T-cell (primary cell): ENCODE results near the gene REG1B. TPM values are rescaled to one million over a fixed set of nuclear protein-coding genes. Genes with fewer than 3 reads are reported as not detected.

Experiments used
- ATAC-seq, 4 experiments: fragments of 200-7000 bp in 3 of 4; fragments of 150-1000 bp in 1 of 4; cut with Tn5 transposase; replicated peaks in 1 of 4; 1 replicate in 3 of 4; 2 replicates in 1 of 4; pipeline ENCODE4 v1.10.0; 2021; ENCODE audit warnings: moderate library complexity in 3 of 4, mild to moderate bottlenecking in 2 of 4, moderate number of reproducible peaks in 1 of 4
- CTCF ChIA-PET, 2 donors: fragments of 300-600 bp; sonication (Branson Sonifier 250); formaldehyde crosslinking; loops; one replicate each; lab custom pipeline; 2022; ENCODE audit warnings: antibody characterized with exemption in 2 of 2; lab: Charles Lee
- POLR2A ChIA-PET, 2 donors: fragments of 300-600 bp; sonication (Branson Sonifier 250); formaldehyde crosslinking; loops; one replicate each; lab custom pipeline; 2022; ENCODE audit warnings: antibody characterized with exemption in 2 of 2; lab: Charles Lee
- DNase-seq, 35 experiments: peaks; one replicate each; pipeline versions ENCODE4 v3.0.0 to v3.0.0-alpha.2; 2013 to 2023
- H3K27ac ChIP-seq: one replicate; pipeline ENCODE4 v1.5.1; 2013; ENCODE audit warnings: low read length
- H3K27me3 ChIP-seq, 2 experiments: replicated peaks in 1 of 2; 1 replicate in 1 of 2; 2 replicates in 1 of 2; pipeline versions ENCODE4 v1.6.1 to v1.7.0; 2013; ENCODE audit warnings: low read length in 1 of 2, mixed read lengths in 1 of 2; ENCODE audit not compliant: control insufficient read depth in 2 of 2, insufficient read depth in 2 of 2; ENCODE audit errors: extremely low read depth in 1 of 2
- H3K36me3 ChIP-seq, 2 donors: 1 replicate in 1 of 2; 2 replicates in 1 of 2; pipeline versions ENCODE4 v1.6.1 to v1.7.0; 2013; ENCODE audit warnings: low read length in 1 of 2; ENCODE audit not compliant: control insufficient read depth in 2 of 2, insufficient read depth in 1 of 2; ENCODE audit errors: extremely low read depth in 1 of 2
- H3K4me1 ChIP-seq, 2 experiments: 1 replicate in 1 of 2; 2 replicates in 1 of 2; pipeline versions ENCODE4 v1.6.1 to v1.7.0; 2013; ENCODE audit warnings: low read length in 2 of 2, mixed read lengths in 1 of 2; ENCODE audit not compliant: insufficient read depth in 2 of 2, control insufficient read depth in 1 of 2; ENCODE audit errors: extremely low read depth in 1 of 2
- H3K4me3 ChIP-seq, 2 donors: 1 replicate in 1 of 2; 2 replicates in 1 of 2; pipeline versions ENCODE4 v1.5.1 to v1.7.0; 2013; ENCODE audit warnings: mild to moderate bottlenecking in 2 of 2, low read length in 1 of 2, moderate library complexity in 1 of 2; ENCODE audit not compliant: control insufficient read depth in 1 of 2; ENCODE audit errors: extremely low read depth in 1 of 2
- H3K9me3 ChIP-seq: 2 replicates; pipeline ENCODE4 v1.7.0; 2013
- H3K27ac Mint-ChIP-seq, 2 donors: one replicate each; pipeline ENCODE4 v1.8.0; 2020 to 2021; ENCODE audit warnings: mild to moderate bottlenecking in 2 of 2, mixed read lengths in 2 of 2
- H3K27me3 Mint-ChIP-seq, 2 donors: one replicate each; pipeline ENCODE4 v1.8.0; 2021 to 2022; ENCODE audit warnings: mixed read lengths in 2 of 2
- H3K36me3 Mint-ChIP-seq: one replicate; pipeline ENCODE4 v1.8.0; 2021; ENCODE audit warnings: mixed read lengths
- H3K4me1 Mint-ChIP-seq, 3 donors: one replicate each; pipeline ENCODE4 v1.8.0; 2020 to 2022; ENCODE audit warnings: mixed read lengths in 3 of 3, mild to moderate bottlenecking in 1 of 3
- H3K4me3 Mint-ChIP-seq, 3 donors: one replicate each; pipeline ENCODE4 v1.8.0; 2020 to 2022; ENCODE audit warnings: mild to moderate bottlenecking in 3 of 3, mixed read lengths in 3 of 3, moderate library complexity in 3 of 3
- H3K9me3 Mint-ChIP-seq, 3 donors: one replicate each; pipeline ENCODE4 v1.8.0; 2020 to 2022; ENCODE audit warnings: mixed read lengths in 3 of 3
- WGBS: methylation state at CpG from one replicate; pipeline ENCODE4 v1.1.5; 2013; ENCODE audit warnings: missing lambda C conversion rate; ENCODE audit not compliant: insufficient coverage; 5-methylcytosine and 5-hydroxymethylcytosine counted together
- total RNA-seq, 35 experiments: library from RNA in 6 of 35; stranded (reverse) in 6 of 35; fragments of 120-200 nt in 1 of 35; gene quantifications; one replicate each; pipeline versions ENCODE4 v1.2.1 to v1.2.4 and lab custom pipeline; 2013 to 2026

The REG1B gene
- total RNA-seq, 5 donors from 2014 or later (not counting 1 experiment from before 2014, with no cell fraction given) = 4.9 to 6.5 (median 5.4) TPM; not detected in 2

DNA sequence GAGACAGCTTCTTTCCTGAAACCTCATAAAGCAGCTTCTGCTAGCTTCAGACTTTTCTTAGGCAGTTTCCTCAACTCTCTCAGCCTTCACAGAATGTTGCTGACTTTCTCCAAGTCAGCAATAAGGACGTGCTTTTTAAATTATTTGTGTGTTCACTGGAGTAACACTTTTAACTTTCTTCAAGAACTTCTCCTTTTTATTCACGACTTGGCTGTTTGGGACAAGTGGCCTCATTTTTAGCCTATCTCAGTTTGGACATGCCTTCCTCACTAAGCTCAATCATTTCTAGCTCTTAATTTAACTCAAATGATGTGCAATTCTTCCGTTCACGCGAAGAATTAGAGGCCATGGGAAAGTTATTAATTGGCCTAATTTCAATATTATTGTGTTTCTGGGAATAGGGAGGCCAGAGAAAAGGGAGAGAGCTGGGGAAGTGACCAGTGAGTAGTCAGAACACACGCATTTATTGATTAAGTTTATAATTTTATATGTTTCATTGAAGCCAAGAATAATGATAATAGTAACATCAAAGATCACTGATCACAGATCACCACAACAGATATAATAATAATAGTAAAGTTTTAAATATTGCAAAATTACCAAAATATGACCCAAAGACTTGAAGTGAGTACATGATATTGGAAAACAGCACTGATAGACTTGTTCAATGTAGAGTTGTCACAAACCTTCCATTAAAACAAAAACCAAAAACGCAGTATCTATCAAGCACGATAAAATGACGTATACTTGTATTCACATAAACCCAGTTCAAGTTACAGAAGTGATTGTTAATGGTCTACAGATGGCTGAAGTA, 37.3 kb upstream of the REG1B start:
- Histone ChIP-seq H3K9me3 (no peaks in the 10 kb centered on the region), H3K4me1 (no peaks in the 10 kb centered on the region), H3K4me3 (no peak overlapping the region), H3K27me3 (no peaks in the 10 kb centered on the region), H3K36me3 (no peaks in the 10 kb centered on the region), H3K27ac (no peak overlapping the region)
- DNase-seq = no peak
- ATAC-seq = no peak
- Mint-ChIP-seq H3K4me3 (no peak overlapping the region), H3K36me3 (no peaks in the 10 kb centered on the region), H3K27me3 (no peaks in the 10 kb centered on the region), H3K27ac (no peak overlapping the region), H3K9me3 (peaks cover 4 to 13% (median 6%) of the 10 kb centered on the region in 3 donors), H3K4me1 (no peaks in the 10 kb centered on the region)
- ChIA-PET POLR2A (no interaction called here), CTCF (no interaction called here)
- WGBS = no CpG with 5 or more reads among the region's 9 CpGs

DNA sequence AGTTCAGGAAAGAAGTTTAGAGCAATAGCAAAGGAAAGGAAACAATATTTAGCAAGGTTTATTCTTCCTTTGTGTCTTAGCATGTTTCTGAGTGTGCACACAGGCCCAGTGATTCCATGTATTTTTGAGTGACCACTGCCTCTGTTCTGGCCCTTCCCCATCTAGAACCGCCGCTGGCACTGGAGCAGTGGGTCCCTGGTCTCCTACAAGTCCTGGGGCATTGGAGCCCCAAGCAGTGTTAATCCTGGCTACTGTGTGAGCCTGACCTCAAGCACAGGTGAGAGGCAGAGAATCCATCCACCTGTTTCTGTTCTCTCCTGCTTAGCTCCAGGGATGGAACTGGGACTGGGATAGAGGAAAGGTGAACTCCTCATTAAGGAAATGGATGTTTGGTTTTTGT, 34.9 kb upstream of the REG1B start:
- no peaks in the 10 kb centered on the region for H3K36me3 ChIP-seq
- H3K9me3 ChIP-seq = no peaks in the 10 kb centered on the region
- Mint-ChIP-seq H3K4me1 (no peaks in the 10 kb centered on the region), H3K4me3 (no peak overlapping the region), H3K9me3 (peaks cover 7 to 9% (median 8%) of the 10 kb centered on the region in 3 donors), H3K27ac (no peak overlapping the region), H3K27me3 (no peaks in the 10 kb centered on the region), H3K36me3 (no peaks in the 10 kb centered on the region)
- 100% methylated on average over 2 of the region's 2 CpGs for WGBS
- H3K27me3 ChIP-seq = no peaks in the 10 kb centered on the region
- H3K4me3 ChIP-seq = no peak overlapping the region
- ChIA-PET POLR2A (no interaction called here), CTCF (no interaction called here)
- no peak for DNase-seq
- H3K4me1 ChIP-seq = no peaks in the 10 kb centered on the region
- no peak for ATAC-seq
- no peak overlapping the region for H3K27ac ChIP-seq

GRCh38 chr2:79120194-79120713, 32.5 kb upstream of the REG1B start, which contains the start of gene REG1A:
Gene REG1A (plus strand): TSS chr2:79120488. CDS start chr2:79120862, 374 bp downstream.
- POLR2A ChIA-PET = no interaction called here
- no CpG with 5 or more reads among the region's 6 CpGs for WGBS
- Mint-ChIP-seq H3K27ac (no peak within 1 kb of the TSS), H3K27me3 (no peaks in the 10 kb centered on the region), H3K4me3 (no peak within 1 kb of the TSS), H3K36me3 (no peaks in the 10 kb centered on the region), H3K9me3 (peaks cover 8 to 9% (median 9%) of the 10 kb centered on the region in 3 donors), H3K4me1 (no peaks in the 10 kb centered on the region)
- no peaks in the 10 kb centered on the region for H3K27me3 ChIP-seq
- no peaks in the 10 kb centered on the region for H3K4me1 ChIP-seq
- H3K4me3 ChIP-seq = no peak within 1 kb of the TSS
- H3K9me3 ChIP-seq = no peaks in the 10 kb centered on the region
- DNase-seq (no peak), ATAC-seq (no peak)
- CTCF ChIA-PET = interaction anchor here in 1 of 2 donors (0.7 kb wide), 1 partner anchor 9 kb away, joined by 4 read pairs; no protein-coding TSS in a partner anchor
- H3K27ac ChIP-seq = no peak within 1 kb of the TSS
- H3K36me3 ChIP-seq = no peaks in the 10 kb centered on the region

- no peak for DNase-seq
- Histone ChIP-seq H3K36me3 (no peaks in the 10 kb centered on the region), H3K4me3 (no peak overlapping the region), H3K4me1 (no peaks in the 10 kb centered on the region), H3K27me3 (no peaks in the 10 kb centered on the region), H3K27ac (no peak overlapping the region), H3K9me3 (no peaks in the 10 kb centered on the region)
- no peak for ATAC-seq
- POLR2A ChIA-PET = no interaction called here
- H3K36me3 Mint-ChIP-seq = no peaks in the 10 kb centered on the region
- no peak overlapping the region for H3K27ac Mint-ChIP-seq
- no CpG with 5 or more reads among the region's 2 CpGs for WGBS
- no peaks in the 10 kb centered on the region for H3K27me3 Mint-ChIP-seq
- no peak overlapping the region for H3K4me3 Mint-ChIP-seq
- peaks cover 6 to 13% (median 9%) of the 10 kb centered on the region in 3 donors for H3K9me3 Mint-ChIP-seq
- H3K4me1 Mint-ChIP-seq = no peaks in the 10 kb centered on the region
- CTCF ChIA-PET = interaction anchor here in 1 of 2 donors (0.5 kb wide), 1 partner anchor 11 kb away, joined by 3 read pairs; no protein-coding TSS in a partner anchor
These were observed 29.5 kb upstream of the REG1B start for GRCh38 chr2:79116997-79117928.

- Mint-ChIP-seq H3K27me3 (no peaks in the 10 kb centered on the region), H3K9me3 (peaks cover 7 to 10% (median 9%) of the 10 kb centered on the region in 3 donors), H3K36me3 (no peaks in the 10 kb centered on the region), H3K4me1 (no peaks in the 10 kb centered on the region), H3K27ac (no peak overlapping the region), H3K4me3 (no peak overlapping the region)
- WGBS = 83% methylated on average over 2 of the region's 3 CpGs
- Histone ChIP-seq H3K36me3 (no peaks in the 10 kb centered on the region), H3K27ac (no peak overlapping the region), H3K27me3 (no peaks in the 10 kb centered on the region), H3K4me1 (no peaks in the 10 kb centered on the region), H3K4me3 (no peak overlapping the region), H3K9me3 (peaks cover 2% of the 10 kb centered on the region)
- DNase-seq (no peak), ATAC-seq (no peak)
- POLR2A ChIA-PET = no interaction called here
- CTCF ChIA-PET = interaction anchor here in 1 of 2 donors (0.6 kb wide), 1 partner anchor 1462 kb away, joined by 3 read pairs; no protein-coding TSS in a partner anchor
These were observed 27.2 kb upstream of the REG1B start for GRCh38 chr2:79114797-79115494.
